Measurements from ENCODE around the gene S100A16. TPM values are rescaled to one million over a fixed set of nuclear protein-coding genes. Genes with fewer than 3 reads are reported as not detected.

Gene S100A16
- polyA plus RNA-seq, 1 donor (not counting 4 experiments of a cell fraction or from before 2014, with no cell fraction given): 1,620 TPM

DNA sequence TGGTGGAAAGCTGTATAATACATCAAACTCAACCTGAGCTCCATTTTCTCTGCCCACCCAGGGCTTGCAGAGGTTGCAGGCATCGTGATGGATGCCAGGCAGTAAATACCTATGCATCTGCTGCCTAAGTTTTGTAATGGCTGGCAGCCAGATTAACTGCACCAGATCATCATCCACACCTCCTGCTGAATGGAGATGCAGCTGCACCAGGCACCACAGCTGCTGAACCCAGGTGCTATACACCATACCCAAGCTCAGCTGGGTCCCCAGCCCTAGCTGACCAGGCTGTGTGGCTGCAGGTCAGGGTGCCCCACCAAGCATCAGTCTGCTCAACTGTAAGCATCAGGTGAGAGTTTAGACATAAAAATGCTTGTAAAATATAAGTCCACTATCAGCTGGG is 38.8 kb upstream of the S100A16 start:
- peaks cover 8% of the 10 kb centered on the region for H3K4me1 ChIP-seq (ENCODE audit: control insufficient read depth, extremely low read depth, insufficient read depth, low read length)
- no peak overlapping the region for H3K4me3 ChIP-seq (ENCODE audit: control insufficient read depth in 2 of 3, extremely low read depth in 1 of 3, insufficient read depth in 2 of 3, low read depth in 1 of 3, low read length in 3 of 3)
- no peak overlapping the region for H3K9ac ChIP-seq (ENCODE audit: control insufficient read depth, extremely low read depth, insufficient read depth, low read length)
- H3K9me3 ChIP-seq (ENCODE audit: control insufficient read depth, low read depth, low read length): no peaks in the 10 kb centered on the region
- H3K36me3 ChIP-seq (ENCODE audit: control insufficient read depth in 2 of 2, extremely low read depth in 1 of 2, insufficient read depth in 2 of 2, low read length in 2 of 2): peaks cover 0 to 6% of the 10 kb centered on the region in 2 experiments
- no peak for DNase-seq (ENCODE audit: low read depth, low spot score)
- H2AFZ ChIP-seq (ENCODE audit: control insufficient read depth, low read length): no peak overlapping the region
- TF ChIP-seq EZH2 (IDR thresholded peaks at IDR 0.05; ENCODE audit: low read length): no peak
- TF ChIP-seq, protein P1, sequence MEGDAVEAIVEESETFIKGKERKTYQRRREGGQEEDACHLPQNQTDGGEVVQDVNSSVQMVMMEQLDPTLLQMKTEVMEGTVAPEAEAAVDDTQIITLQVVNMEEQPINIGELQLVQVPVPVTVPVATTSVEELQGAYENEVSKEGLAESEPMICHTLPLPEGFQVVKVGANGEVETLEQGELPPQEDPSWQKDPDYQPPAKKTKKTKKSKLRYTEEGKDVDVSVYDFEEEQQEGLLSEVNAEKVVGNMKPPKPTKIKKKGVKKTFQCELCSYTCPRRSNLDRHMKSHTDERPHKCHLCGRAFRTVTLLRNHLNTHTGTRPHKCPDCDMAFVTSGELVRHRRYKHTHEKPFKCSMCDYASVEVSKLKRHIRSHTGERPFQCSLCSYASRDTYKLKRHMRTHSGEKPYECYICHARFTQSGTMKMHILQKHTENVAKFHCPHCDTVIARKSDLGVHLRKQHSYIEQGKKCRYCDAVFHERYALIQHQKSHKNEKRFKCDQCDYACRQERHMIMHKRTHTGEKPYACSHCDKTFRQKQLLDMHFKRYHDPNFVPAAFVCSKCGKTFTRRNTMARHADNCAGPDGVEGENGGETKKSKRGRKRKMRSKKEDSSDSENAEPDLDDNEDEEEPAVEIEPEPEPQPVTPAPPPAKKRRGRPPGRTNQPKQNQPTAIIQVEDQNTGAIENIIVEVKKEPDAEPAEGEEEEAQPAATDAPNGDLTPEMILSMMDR (optimal IDR thresholded peaks at IDR 0.05 in 1 of 3, IDR thresholded peaks at IDR 0.05 in 1 of 3, conservative IDR thresholded peaks at IDR 0.05 in 1 of 3; ENCODE audit: extremely low read depth in 1 of 3, insufficient read depth in 2 of 3, low read length in 3 of 3): no peak
- H3K9me1 ChIP-seq (ENCODE audit: control insufficient read depth, extremely low read depth, insufficient read depth, low read length): no peaks in the 10 kb centered on the region
- FAIRE-seq: no peak
- no peaks in the 10 kb centered on the region for H4K20me1 ChIP-seq (ENCODE audit: control insufficient read depth, extremely low read depth, insufficient read depth, low read length)
- dilution Hi-C loops (cut with MboI; ENCODE audit: extremely low pct_ligation_motif_present, low sequenced_read_pairs): no loop called here
- no peaks in the 10 kb centered on the region for H3K79me2 ChIP-seq (ENCODE audit: control insufficient read depth, insufficient read depth, low read length)
- H3K27me3 ChIP-seq (ENCODE audit: control insufficient read depth, extremely low read depth, insufficient read depth, low read length): no peaks in the 10 kb centered on the region
- H3K4me2 ChIP-seq (ENCODE audit: control insufficient read depth, extremely low read depth, insufficient read depth, low read depth, low read length): no peak overlapping the region
- no peak overlapping the region for H3K27ac ChIP-seq (ENCODE audit: control insufficient read depth, insufficient read depth, low read length)

DNA sequence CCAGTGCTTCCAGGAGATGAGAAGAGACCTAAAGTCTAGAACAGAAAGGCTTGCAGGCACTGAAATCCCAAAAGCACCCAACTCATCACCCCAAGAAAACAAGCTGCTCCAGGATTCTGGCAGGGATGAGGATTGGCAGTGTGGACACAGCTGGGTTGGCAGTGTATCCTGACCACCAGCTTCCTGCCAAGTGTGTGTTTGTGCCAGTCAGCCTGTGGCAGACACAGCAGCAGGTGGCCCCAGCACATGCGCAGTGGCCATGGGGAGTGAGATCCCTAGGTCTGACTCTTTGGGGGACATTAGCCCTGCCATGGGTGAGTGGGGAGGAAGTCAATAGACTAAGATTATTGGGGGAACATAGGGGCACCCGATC is 36.9 kb upstream of the S100A16 start:
- H3K79me2 ChIP-seq (ENCODE audit: control insufficient read depth, insufficient read depth, low read length): no peaks in the 10 kb centered on the region
- H3K36me3 ChIP-seq (ENCODE audit: control insufficient read depth in 2 of 2, extremely low read depth in 1 of 2, insufficient read depth in 2 of 2, low read length in 2 of 2): peaks cover 1 to 16% of the 10 kb centered on the region in 2 experiments
- no peak overlapping the region for H3K9ac ChIP-seq (ENCODE audit: control insufficient read depth, extremely low read depth, insufficient read depth, low read length)
- no peak overlapping the region for H3K27ac ChIP-seq (ENCODE audit: control insufficient read depth, insufficient read depth, low read length)
- TF ChIP-seq, protein P1 (optimal IDR thresholded peaks at IDR 0.05 in 1 of 3, IDR thresholded peaks at IDR 0.05 in 1 of 3, conservative IDR thresholded peaks at IDR 0.05 in 1 of 3; ENCODE audit: extremely low read depth in 1 of 3, insufficient read depth in 2 of 3, low read length in 3 of 3): no peak
- TF ChIP-seq EZH2 (IDR thresholded peaks at IDR 0.05; ENCODE audit: low read length): no peak
- H3K4me3 ChIP-seq (ENCODE audit: control insufficient read depth in 2 of 3, extremely low read depth in 1 of 3, insufficient read depth in 2 of 3, low read depth in 1 of 3, low read length in 3 of 3): no peak overlapping the region
- H2AFZ ChIP-seq (ENCODE audit: control insufficient read depth, low read length): no peak overlapping the region
- H3K27me3 ChIP-seq (ENCODE audit: control insufficient read depth, extremely low read depth, insufficient read depth, low read length): no peaks in the 10 kb centered on the region
- no peaks in the 10 kb centered on the region for H3K9me1 ChIP-seq (ENCODE audit: control insufficient read depth, extremely low read depth, insufficient read depth, low read length)
- H3K4me1 ChIP-seq (ENCODE audit: control insufficient read depth, extremely low read depth, insufficient read depth, low read length): peaks cover 8% of the 10 kb centered on the region
- H4K20me1 ChIP-seq (ENCODE audit: control insufficient read depth, extremely low read depth, insufficient read depth, low read length): no peaks in the 10 kb centered on the region
- FAIRE-seq (no peak), DNase-seq (ENCODE audit: low read depth, low spot score) (no peak)
- no peak overlapping the region for H3K4me2 ChIP-seq (ENCODE audit: control insufficient read depth, extremely low read depth, insufficient read depth, low read depth, low read length)
- no peaks in the 10 kb centered on the region for H3K9me3 ChIP-seq (ENCODE audit: control insufficient read depth, low read depth, low read length)
- dilution Hi-C loops (cut with MboI; ENCODE audit: extremely low pct_ligation_motif_present, low sequenced_read_pairs): no loop called here

All from keratinocyte (primary cell).